ENCODE measurements around the gene NT5C1B. TPM values are rescaled to one million over a fixed set of nuclear protein-coding genes. Genes with fewer than 3 reads are reported as not detected.

Gene NT5C1B
- total RNA-seq, 6 donors from 2014 or later: not detected

- WGBS, 2 donors: 71 to 84% methylated on average over 2 of the region's 2 CpGs
- Histone ChIP-seq H3K9me3 (no peaks in the 10 kb centered on the region), H3K4me3 (no peak overlapping the region), H3K27ac (no peak overlapping the region), H3K4me1 (peaks cover 10 to 38% (median 16%) of the 10 kb centered on the region in 4 donors), H3K36me3 (peaks cover 0 to 23% (median 8%) of the 10 kb centered on the region in 4 donors), H3K27me3 (no peaks in the 10 kb centered on the region)
- DNase-seq (no peak), ATAC-seq (ENCODE audit: low FRiP score in 2 of 2) (no peak)
- TF ChIP-seq POLR2AphosphoS5 (IDR thresholded peaks at IDR 0.05): no peak
- TF ChIP-seq CTCF (IDR thresholded peaks at IDR 0.05): no peak
- no peak for TF ChIP-seq POLR2A (IDR thresholded peaks at IDR 0.05)
- TF ChIP-seq EP300 (IDR thresholded peaks at IDR 0.05): no peak
Measured at GRCh38 chr2:18551623-18552022, 37.7 kb downstream of the NT5C1B start.

GRCh38 chr2:18551169-18551568, 38.2 kb downstream of the NT5C1B start:
- H3K4me3 ChIP-seq: no peak overlapping the region
- H3K27me3 ChIP-seq: no peaks in the 10 kb centered on the region
- WGBS, 2 donors: 63 to 69% methylated on average over 1 of the region's 1 CpG
- H3K27ac ChIP-seq: no peak overlapping the region
- ATAC-seq (ENCODE audit: low FRiP score in 2 of 2): no peak
- no peak for TF ChIP-seq EP300 (IDR thresholded peaks at IDR 0.05)
- no peak for TF ChIP-seq POLR2A (IDR thresholded peaks at IDR 0.05)
- TF ChIP-seq POLR2AphosphoS5 (IDR thresholded peaks at IDR 0.05): no peak
- no peak for TF ChIP-seq CTCF (IDR thresholded peaks at IDR 0.05)
- no peak for DNase-seq
- no peaks in the 10 kb centered on the region for H3K9me3 ChIP-seq
- H3K36me3 ChIP-seq: peaks cover 0 to 23% (median 8%) of the 10 kb centered on the region in 4 donors
- peaks cover 14 to 39% (median 19%) of the 10 kb centered on the region in 4 donors for H3K4me1 ChIP-seq

GRCh38 chr2:18550433-18550832, 38.9 kb downstream of the NT5C1B start:
- TF ChIP-seq POLR2AphosphoS5 (IDR thresholded peaks at IDR 0.05): no peak
- no peak for TF ChIP-seq POLR2A (IDR thresholded peaks at IDR 0.05)
- no peak for TF ChIP-seq EP300 (IDR thresholded peaks at IDR 0.05)
- no peak for TF ChIP-seq CTCF (IDR thresholded peaks at IDR 0.05)
- ATAC-seq (ENCODE audit: low FRiP score in 2 of 2): no peak
- Histone ChIP-seq H3K4me1 (peaks cover 16 to 39% (median 20%) of the 10 kb centered on the region in 4 donors), H3K36me3 (peaks cover 0 to 20% (median 7%) of the 10 kb centered on the region in 4 donors), H3K27ac (no peak overlapping the region), H3K27me3 (no peaks in the 10 kb centered on the region), H3K4me3 (no peak overlapping the region), H3K9me3 (no peaks in the 10 kb centered on the region)
- WGBS, 2 donors: 86 to 98% methylated on average over 2 of the region's 2 CpGs
- no peak for DNase-seq

- no peak for ATAC-seq (ENCODE audit: low FRiP score in 2 of 2)
- WGBS, 2 donors: 87 to 88% methylated on average over 2 of the region's 2 CpGs
- H3K27ac ChIP-seq: no peak overlapping the region
- H3K4me3 ChIP-seq: no peak overlapping the region
- no peaks in the 10 kb centered on the region for H3K9me3 ChIP-seq
- no peak for DNase-seq
- TF ChIP-seq CTCF (IDR thresholded peaks at IDR 0.05) (no peak), POLR2A (IDR thresholded peaks at IDR 0.05) (no peak), EP300 (IDR thresholded peaks at IDR 0.05) (no peak), POLR2AphosphoS5 (IDR thresholded peaks at IDR 0.05) (no peak)
- peaks cover 16 to 33% (median 18%) of the 10 kb centered on the region in 4 donors for H3K4me1 ChIP-seq
- H3K27me3 ChIP-seq: no peaks in the 10 kb centered on the region
- H3K36me3 ChIP-seq: peaks cover 0 to 8% (median 0%) of the 10 kb centered on the region in 4 donors
Measured at GRCh38 chr2:18549083-18549482, 40.3 kb downstream of the NT5C1B start.

GRCh38 chr2:18548621-18549020, 40.7 kb downstream of the NT5C1B start:
- peaks cover 16 to 30% (median 16%) of the 10 kb centered on the region in 4 donors for H3K4me1 ChIP-seq
- ATAC-seq (ENCODE audit: low FRiP score in 2 of 2): no peak
- no peaks in the 10 kb centered on the region for H3K27me3 ChIP-seq
- H3K36me3 ChIP-seq: peaks cover 0 to 3% (median 0%) of the 10 kb centered on the region in 4 donors
- H3K9me3 ChIP-seq: no peaks in the 10 kb centered on the region
- H3K4me3 ChIP-seq: no peak overlapping the region
- TF ChIP-seq EP300 (IDR thresholded peaks at IDR 0.05) (no peak), POLR2A (IDR thresholded peaks at IDR 0.05) (no peak), POLR2AphosphoS5 (IDR thresholded peaks at IDR 0.05) (no peak), CTCF (IDR thresholded peaks at IDR 0.05) (no peak)
- DNase-seq: no peak
- 50 to 59% methylated on average over 1 of the region's 1 CpG for WGBS, 2 donors
- H3K27ac ChIP-seq: no peak overlapping the region

Measured in upper lobe of left lung (tissue), 6 donors.